ENCODE measurements around the gene TOP1. TPM values are rescaled to one million over a fixed set of nuclear protein-coding genes. Genes with fewer than 3 reads are reported as not detected.

TOP1 gene
- total and polyA plus RNA-seq, 4 donors = 39.7 to 62.7 (median 51.7) TPM

DNA sequence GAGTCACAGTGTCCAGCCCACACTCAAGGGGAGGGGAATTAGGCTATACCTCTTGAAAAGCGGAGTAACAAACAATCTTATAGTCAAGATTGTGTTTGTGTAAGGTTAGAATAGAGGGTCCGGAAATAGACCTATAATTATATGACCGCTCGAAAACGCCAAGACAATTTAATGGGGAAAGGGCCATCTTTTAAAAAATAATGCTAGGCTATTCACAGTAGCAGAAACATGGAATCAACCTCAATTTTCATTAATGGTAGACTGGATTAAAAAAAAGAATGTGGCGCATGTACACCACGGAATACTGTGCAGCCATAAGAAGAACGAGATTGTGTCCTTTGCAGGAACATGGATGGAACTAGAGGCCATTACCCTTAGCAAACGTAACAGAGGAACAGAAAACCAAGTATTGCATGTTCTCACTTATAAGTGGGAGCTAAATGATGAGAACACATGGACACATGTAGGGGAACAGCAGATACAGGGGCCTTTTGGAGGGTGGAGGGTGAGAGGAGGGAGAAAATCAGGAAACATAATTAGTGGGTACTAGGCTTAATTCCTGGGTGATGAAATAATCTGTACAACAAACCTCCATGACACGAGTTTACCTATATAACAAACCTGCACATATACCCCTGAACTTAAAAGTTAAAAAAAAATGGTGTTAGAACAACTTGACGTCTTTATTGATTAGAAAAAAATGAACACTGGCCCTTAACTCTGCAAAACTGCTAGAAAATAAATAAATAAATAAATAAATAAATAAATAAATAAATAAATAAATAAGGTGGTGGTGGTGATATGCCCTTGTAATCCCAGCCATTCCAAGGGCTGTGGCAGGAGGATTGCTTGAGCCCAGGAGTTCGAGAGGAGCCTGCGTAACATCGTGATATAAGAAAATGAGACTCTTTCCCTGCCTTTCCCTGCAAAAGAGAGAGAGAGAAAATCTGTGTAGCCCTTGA lies 30.3 kb downstream of the TOP1 start:
- no peak overlapping the region for H3K27ac ChIP-seq (ENCODE audit: low read depth in 1 of 2, low read length in 1 of 2)
- DNase-seq (no peak), ATAC-seq (ENCODE audit: insufficient read depth, low FRiP score) (no peak)
- WGBS, 2 donors = 85 to 87% methylated on average over 14 of the region's 14 CpGs
- H3K36me3 ChIP-seq (ENCODE audit: control insufficient read depth in 4 of 4, insufficient read depth in 4 of 4, low read length in 4 of 4) = peaks cover 4 to 21% (median 8%) of the 10 kb centered on the region in 4 donors
- no peak for TF ChIP-seq CTCF (IDR thresholded peaks at IDR 0.05; ENCODE audit: control extremely low read depth, extremely low read depth)
- H3K4me1 ChIP-seq (ENCODE audit: control insufficient read depth in 5 of 5, insufficient read depth in 5 of 5, low read length in 5 of 5) = peaks cover 2 to 41% (median 13%) of the 10 kb centered on the region in 5 donors
- H3K27me3 ChIP-seq (ENCODE audit: control insufficient read depth in 3 of 3, insufficient read depth in 3 of 3, low read length in 2 of 3) = no peaks in the 10 kb centered on the region
- H3K9ac ChIP-seq (ENCODE audit: insufficient read depth in 1 of 2, low read length in 2 of 2) = no peak overlapping the region
- peaks cover 0 to 2% (median 0%) of the 10 kb centered on the region in 4 donors for H3K9me3 ChIP-seq (ENCODE audit: control insufficient read depth in 4 of 4, insufficient read depth in 3 of 4, low read length in 3 of 4)
- no peak overlapping the region for H3K4me3 ChIP-seq

- H3K9me3 ChIP-seq (ENCODE audit: control insufficient read depth in 4 of 4, insufficient read depth in 3 of 4, low read length in 3 of 4) = peaks cover 0 to 2% (median 0%) of the 10 kb centered on the region in 4 donors
- DNase-seq = no peak
- no peak overlapping the region for H3K27ac ChIP-seq (ENCODE audit: low read depth in 1 of 2, low read length in 1 of 2)
- WGBS, 2 donors = 91 to 97% methylated on average over 3 of the region's 3 CpGs
- no peak overlapping the region for H3K9ac ChIP-seq (ENCODE audit: insufficient read depth in 1 of 2, low read length in 2 of 2)
- no peak overlapping the region for H3K4me3 ChIP-seq
- no peaks in the 10 kb centered on the region for H3K27me3 ChIP-seq (ENCODE audit: control insufficient read depth in 3 of 3, insufficient read depth in 3 of 3, low read length in 2 of 3)
- no peak for ATAC-seq (ENCODE audit: insufficient read depth, low FRiP score)
- no peak for TF ChIP-seq CTCF (IDR thresholded peaks at IDR 0.05; ENCODE audit: control extremely low read depth, extremely low read depth)
- H3K4me1 ChIP-seq (ENCODE audit: control insufficient read depth in 5 of 5, insufficient read depth in 5 of 5, low read length in 5 of 5) = peaks cover 0 to 24% (median 0%) of the 10 kb centered on the region in 5 donors
- H3K36me3 ChIP-seq (ENCODE audit: control insufficient read depth in 4 of 4, insufficient read depth in 4 of 4, low read length in 4 of 4) = peaks cover 5 to 21% (median 11%) of the 10 kb centered on the region in 4 donors
These were observed 32.5 kb downstream of the TOP1 start for GRCh38 chr20:41061155-41061554.

DNA sequence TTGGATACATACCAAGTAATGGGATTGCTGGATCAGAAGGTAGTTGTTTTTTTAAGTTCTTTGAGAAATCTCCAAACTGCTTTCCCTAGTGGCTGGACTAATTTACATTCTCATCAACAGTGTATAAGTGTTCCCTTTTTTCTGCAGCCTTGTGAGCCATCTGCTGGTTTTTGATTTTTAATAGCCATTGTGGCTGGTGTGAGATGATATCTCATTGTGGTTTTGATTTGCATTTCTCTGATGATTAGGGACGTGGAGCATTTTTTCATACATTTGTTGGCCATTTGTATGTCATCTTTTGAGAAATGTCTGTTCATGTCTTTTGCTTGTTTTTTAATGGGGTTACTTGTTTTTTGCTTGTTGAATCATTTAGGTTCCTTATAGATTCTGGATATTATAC lies 34.8 kb downstream of the TOP1 start:
- DNase-seq (no peak), ATAC-seq (ENCODE audit: insufficient read depth, low FRiP score) (no peak)
- H3K4me3 ChIP-seq = no peak overlapping the region
- 41 to 68% methylated on average over 1 of the region's 1 CpG for WGBS, 2 donors
- peaks cover 5 to 24% (median 19%) of the 10 kb centered on the region in 4 donors for H3K36me3 ChIP-seq (ENCODE audit: control insufficient read depth in 4 of 4, insufficient read depth in 4 of 4, low read length in 4 of 4)
- TF ChIP-seq CTCF (IDR thresholded peaks at IDR 0.05; ENCODE audit: control extremely low read depth, extremely low read depth) = no peak
- peaks cover 0 to 2% (median 0%) of the 10 kb centered on the region in 4 donors for H3K9me3 ChIP-seq (ENCODE audit: control insufficient read depth in 4 of 4, insufficient read depth in 3 of 4, low read length in 3 of 4)
- H3K4me1 ChIP-seq (ENCODE audit: control insufficient read depth in 5 of 5, insufficient read depth in 5 of 5, low read length in 5 of 5) = peaks cover 0 to 24% (median 0%) of the 10 kb centered on the region in 5 donors
- no peak overlapping the region for H3K27ac ChIP-seq (ENCODE audit: low read depth in 1 of 2, low read length in 1 of 2)
- H3K9ac ChIP-seq (ENCODE audit: insufficient read depth in 1 of 2, low read length in 2 of 2) = no peak overlapping the region
- H3K27me3 ChIP-seq (ENCODE audit: control insufficient read depth in 3 of 3, insufficient read depth in 3 of 3, low read length in 2 of 3) = no peaks in the 10 kb centered on the region

All from lung (tissue), 12 donors.